GM19238 (cell line): Measurements from ENCODE around the gene DPH2.
A peak's percentile ranks its signal among the peaks of the same experiment; 100 is the strongest.

Source experiments
- DNase-seq: peaks from one replicate; pipeline ENCODE4 v3.0.0; 2011; ENCODE audit warnings: low spot score; ENCODE audit not compliant: insufficient read length

Gene DPH2

GRCh38 chr1:43965316-43965715 is 4.5 kb upstream of the DPH2 start:
- DNase-seq, result no peak

- no peak for DNase-seq
Observed at GRCh38 chr1:43968348-43968948, 1.4 kb upstream of the DPH2 start.

DNA sequence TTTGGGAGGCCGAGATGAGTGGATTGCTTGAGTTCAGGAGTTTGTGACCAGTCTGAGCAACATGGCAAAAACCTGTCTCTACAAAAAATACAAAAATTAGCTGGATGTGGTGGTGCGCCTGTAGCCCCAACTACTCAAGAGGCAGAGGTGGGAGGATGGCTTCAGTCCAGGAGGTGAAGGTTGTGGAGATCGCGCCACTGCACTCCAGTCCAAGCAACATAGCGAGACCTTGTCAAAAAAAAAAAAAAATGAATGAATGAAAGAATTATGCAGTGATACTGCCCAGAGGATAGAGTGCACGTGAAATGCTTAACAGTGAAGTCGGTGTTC is 429 bp upstream of the DPH2 start:
- no peak for DNase-seq

- no peak for DNase-seq
Observed at GRCh38 chr1:43970502-43970901, 692 bp downstream of the DPH2 start.

DNA sequence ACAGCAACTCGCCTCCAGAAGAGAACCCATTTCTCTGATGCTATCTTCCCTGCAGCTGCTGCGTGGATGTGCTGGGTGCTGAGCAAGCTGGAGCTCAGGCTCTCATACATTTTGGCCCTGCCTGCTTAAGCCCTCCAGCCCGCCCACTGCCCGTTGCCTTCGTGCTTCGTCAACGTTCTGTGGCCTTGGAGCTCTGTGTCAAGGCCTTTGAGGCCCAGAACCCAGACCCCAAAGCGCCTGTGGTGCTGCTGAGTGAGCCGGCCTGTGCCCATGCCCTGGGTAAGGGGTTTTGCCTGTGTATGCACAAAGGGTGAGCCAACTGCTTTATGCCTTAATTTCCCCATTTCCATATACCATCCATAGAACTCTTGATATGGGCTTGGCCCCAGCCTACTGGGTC is 1.1 kb downstream of the DPH2 start:
- DNase-seq, result no peak

DNA sequence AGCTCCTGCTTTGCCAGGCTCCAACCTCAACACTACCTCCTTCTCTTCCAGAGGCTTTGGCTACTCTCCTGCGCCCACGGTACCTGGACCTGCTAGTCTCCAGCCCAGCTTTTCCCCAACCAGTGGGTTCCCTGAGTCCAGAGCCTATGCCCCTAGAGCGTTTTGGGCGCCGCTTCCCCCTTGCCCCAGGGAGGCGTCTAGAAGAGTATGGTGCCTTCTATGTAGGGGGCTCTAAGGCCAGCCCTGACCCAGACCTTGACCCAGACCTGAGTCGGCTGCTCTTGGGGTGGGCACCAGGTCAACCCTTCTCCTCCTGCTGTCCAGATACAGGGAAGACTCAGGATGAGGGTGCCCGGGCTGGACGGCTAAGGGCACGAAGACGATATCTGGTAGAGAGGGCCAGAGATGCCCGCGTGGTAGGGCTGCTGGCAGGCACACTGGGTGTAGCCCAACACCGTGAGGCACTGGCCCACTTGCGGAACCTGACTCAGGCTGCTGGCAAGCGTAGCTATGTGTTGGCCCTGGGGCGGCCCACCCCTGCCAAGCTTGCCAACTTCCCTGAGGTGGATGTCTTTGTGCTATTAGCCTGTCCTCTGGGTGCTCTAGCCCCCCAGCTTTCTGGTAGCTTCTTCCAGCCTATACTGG is 1.6 kb downstream of the DPH2 start:
- DNase-seq, result no peak

- no peak for DNase-seq
Observed at GRCh38 chr1:43973981-43974442, 4.2 kb downstream of the DPH2 start.

DNA sequence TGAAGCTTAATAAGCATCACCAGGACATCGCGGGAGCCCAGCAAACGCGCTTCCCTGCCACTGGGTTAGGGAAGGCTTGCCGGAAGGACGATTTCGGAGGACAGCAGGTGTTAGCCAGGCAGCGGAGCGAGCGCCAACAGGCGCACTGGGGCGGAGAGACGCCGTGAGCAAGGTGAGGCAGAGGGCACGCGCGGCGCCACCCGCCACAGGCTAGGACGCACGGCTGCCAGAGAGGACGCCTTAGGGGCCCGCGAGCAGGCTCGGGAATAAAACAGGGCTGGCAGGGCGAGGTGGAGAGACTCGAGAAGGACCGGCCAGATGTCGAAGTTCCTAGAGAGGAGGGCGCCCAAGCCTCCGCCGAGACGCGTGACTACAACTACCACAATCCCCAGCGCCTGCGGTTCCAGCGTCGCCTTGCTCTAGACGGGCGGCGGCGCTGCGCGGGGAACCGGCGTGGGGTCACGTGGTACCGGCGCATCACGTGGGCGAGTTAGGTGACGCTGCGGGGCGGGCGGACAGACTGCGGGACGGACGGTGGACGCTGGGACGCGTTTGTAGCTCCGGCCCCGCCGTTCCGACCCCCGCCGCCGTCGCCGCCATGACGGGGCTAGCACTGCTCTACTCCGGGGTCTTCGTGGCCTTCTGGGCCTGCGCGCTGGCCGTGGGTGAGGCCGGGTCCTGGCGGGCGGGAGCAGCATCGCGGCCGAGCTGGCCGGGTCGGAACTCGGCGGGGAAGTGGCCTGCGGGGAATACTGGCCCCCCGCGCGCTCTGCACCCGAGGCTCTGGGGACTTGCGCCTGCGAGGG is 4.8 kb downstream of the DPH2 start, which contains the start of gene ATP6V0B:
ATP6V0B (plus strand) TSS at position 518 of the 806 bp plus-strand sequence; CDS start at position 599, 81 bp downstream.
- peak; percentile 95 for DNase-seq

DNA sequence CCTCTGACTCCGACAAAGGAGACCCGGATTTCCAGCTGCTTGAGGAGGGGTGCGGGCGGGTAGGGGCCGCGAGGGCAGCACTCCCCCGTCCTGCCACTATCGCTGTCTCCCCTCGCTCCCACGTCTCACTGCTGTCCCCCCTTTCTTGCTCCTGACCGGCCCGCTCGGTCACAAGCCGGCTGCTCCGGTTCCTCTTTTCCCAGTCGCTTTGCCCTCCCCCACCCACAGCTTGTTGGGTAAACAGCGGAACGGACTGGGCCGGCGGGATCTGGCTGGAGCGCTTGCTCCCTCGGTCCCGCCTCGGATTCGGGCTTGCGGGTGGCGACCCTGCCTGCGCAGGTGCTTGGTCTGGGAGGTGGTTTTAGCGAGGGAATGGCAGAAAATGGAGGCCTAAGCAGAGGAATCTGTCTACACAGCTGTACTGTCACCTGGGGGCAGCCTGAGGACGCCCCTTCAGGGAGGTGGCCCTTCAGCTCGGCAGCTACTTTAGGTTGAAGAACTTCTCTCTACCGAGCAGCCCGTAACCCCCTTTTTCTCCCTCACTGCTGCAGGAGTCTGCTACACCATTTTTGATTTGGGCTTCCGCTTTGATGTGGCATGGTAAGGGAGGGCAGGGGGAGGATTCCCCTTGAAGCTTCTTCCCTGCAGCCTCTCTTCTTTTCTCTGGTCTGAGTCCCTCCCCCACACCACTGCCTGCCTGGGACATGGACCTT is 5.6 kb downstream of the DPH2 start:
- peak; percentile 41 for DNase-seq

- no peak for DNase-seq
Observed at GRCh38 chr1:43976045-43976444, 6.2 kb downstream of the DPH2 start.

GRCh38 chr1:43976890-43977289 is 7.1 kb downstream of the DPH2 start:
- DNase-seq, result no peak

- DNase-seq, result no peak
Observed at GRCh38 chr1:43977376-43978263, 7.8 kb downstream of the DPH2 start.

DNA sequence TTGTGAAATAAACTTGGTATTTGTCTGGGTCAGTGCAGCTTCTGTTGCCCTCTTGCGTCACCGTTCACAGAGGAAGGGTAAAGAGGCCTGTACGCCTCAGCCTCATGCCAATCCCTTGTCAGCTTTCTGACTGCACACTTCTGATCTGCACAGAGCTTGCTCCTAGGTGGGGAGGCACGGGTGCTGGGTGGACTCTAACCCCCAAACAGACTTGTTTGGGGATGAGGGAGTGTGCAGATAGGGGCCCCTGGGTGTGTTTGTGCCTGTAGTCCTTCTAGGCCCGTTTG is 8.4 kb downstream of the DPH2 start:
- DNase-seq, result no peak

GRCh38 chr1:43978551-43979260 is 8.9 kb downstream of the DPH2 start, which contains the start of gene B4GALT2:
Gene B4GALT2 (plus strand): TSS chr1:43979210. CDS start chr1:43981161, 1,951 bp downstream.
- peak; percentile 84 for DNase-seq

GRCh38 chr1:43979261-43979527 is 9.4 kb downstream of the DPH2 start:
- DNase-seq, result no peak

GRCh38 chr1:43979528-43980254 is 9.9 kb downstream of the DPH2 start:
- peak; percentile 47 for DNase-seq

DNA sequence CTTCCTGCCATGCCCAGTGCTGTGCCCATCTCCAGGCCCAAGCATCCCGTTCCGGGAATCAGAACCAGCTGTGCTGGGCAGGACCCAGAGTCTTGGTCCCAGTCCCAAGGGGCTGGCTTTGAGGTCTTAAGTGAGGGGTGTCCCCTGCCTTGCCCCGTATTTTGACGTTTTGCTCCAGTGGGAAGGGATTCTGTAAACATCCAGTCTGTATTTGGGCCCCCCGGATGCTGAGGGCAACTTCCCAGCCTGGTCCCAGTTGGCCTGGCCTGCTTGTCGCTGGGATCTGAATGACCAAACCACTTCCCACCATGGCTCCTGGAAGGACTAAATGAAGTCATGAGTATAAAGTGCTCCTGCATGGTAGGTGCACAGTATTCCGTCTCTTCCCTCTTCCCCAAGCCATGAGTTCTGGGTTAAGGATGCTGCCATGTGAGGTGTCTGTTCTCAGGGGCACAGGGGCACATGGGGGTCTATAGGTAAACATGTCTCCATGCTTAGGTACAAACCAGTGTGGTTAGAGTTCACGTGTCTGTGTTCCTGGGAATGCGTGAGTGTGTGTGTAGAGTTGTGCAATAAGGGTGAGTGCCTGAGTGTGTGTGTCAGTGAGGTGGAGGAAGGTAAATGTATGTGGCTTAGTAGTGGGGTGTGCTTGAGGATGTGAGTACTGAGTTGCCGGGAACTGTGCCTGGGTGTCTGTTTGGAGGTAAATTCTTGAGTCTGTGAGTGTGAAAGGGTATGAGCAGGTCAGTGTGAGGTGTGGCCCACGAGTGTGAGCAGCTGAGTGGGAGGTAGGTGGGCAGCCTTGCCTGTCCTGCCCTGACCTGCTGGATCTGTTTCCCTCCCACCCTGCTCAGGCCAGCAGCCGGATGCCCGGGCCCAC is 10.7 kb downstream of the DPH2 start:
- no peak for DNase-seq

GRCh38 chr1:43981135-43981491 is 11.3 kb downstream of the DPH2 start:
- DNase-seq, result no peak

DNA sequence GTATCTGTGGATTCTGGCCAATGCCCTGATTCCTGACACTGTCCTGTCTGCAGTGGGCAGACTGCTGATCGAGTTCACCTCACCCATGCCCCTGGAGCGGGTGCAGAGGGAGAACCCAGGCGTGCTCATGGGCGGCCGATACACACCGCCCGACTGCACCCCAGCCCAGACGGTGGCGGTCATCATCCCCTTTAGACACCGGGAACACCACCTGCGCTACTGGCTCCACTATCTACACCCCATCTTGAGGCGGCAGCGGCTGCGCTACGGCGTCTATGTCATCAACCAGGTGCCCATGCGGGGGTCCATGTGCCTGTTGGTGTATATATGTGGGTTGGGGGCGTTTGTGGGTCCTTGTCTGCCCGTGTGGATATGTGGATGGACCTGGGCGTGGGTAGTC is 11.8 kb downstream of the DPH2 start:
- DNase-seq, result no peak
